Retina (tissue), 1 donor: ENCODE measurements around the gene RNF2.
A peak's percentile ranks its signal among the peaks of the same experiment; 100 is the strongest.
"Not testable (repeated sequence)": the region's sequence is repeated elsewhere in the genome, so short reads cannot be mapped to it uniquely, and the experiment has no call there.

ENCODE experiments used
- DNase-seq: peaks from one replicate; pipeline ENCODE4 v3.0.0-alpha.2; 2016

Gene RNF2

GRCh38 chr1:185050823-185051451, 5.6 kb downstream of the RNF2 start:
- no peak for DNase-seq

DNA sequence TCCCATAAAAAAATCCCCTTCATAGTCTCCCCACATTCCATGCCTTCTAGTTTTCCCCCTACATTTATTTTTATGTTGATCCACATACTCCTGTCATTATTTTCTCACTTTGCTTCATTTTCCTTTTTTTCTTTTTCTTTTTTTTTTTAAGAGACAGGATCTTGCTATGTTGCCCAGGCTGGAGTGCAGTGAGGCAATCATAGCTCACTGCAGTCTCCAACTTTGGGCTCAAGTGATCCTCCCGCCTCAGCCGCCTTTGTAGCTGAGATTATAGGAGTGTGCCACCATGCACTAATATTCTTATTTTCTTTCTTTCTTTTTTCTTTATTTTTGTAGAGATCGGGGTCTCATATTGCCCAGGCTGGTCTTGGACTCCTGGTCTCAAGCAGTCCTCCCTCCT, 7.8 kb downstream of the RNF2 start:
- no peak for DNase-seq

GRCh38 chr1:185054365-185055060, 9.2 kb downstream of the RNF2 start:
- no peak for DNase-seq

- DNase-seq: no peak
These were observed 12.8 kb downstream of the RNF2 start for GRCh38 chr1:185058110-185058509.

DNA sequence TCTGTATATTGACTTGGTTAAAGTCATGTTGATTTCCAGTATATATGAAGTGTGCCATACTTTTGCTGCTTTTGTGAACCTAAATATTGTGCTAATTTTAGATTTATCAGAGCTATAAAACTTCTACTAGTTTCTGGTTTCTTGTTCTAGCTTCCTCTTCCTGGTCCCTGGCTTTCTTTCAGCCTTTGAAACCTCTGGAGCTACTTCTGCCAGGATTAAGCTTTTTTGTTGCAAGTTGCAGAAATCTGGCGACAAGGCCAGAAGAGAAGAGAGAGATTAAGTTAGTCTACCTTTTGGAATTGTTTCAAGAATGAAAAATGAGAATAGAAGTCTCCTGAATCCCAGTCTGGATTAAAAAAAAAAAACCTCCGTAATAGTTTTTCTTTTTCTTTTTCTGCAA, 13.5 kb downstream of the RNF2 start:
- no peak for DNase-seq

GRCh38 chr1:185059950-185060571, 14.7 kb downstream of the RNF2 start:
- DNase-seq: no peak

- no peak for DNase-seq
These were observed 17.5 kb downstream of the RNF2 start for GRCh38 chr1:185062710-185063370.

- no peak for DNase-seq
These were observed 18.4 kb downstream of the RNF2 start for GRCh38 chr1:185063719-185064118.

DNA sequence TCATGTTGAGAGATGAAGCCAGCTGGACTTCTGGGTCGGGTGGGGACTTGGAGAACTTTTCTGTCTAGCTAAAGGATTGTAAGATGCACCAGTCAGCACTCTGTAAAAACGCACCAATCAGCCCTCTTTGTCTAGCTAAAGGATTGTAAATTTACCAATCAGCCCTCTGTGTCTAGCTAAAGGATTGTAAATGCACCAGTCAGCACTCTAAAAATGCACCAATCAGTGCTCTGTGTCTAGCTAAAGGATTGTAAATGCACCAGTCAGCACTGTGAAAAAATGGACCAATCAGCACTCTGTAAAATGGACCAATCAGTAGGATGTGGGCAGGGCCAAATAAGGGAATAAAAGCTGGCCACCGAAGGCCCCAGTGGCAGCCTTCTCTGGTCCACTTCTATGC, 19.6 kb downstream of the RNF2 start:
- DNase-seq: not testable (repeated sequence)

DNA sequence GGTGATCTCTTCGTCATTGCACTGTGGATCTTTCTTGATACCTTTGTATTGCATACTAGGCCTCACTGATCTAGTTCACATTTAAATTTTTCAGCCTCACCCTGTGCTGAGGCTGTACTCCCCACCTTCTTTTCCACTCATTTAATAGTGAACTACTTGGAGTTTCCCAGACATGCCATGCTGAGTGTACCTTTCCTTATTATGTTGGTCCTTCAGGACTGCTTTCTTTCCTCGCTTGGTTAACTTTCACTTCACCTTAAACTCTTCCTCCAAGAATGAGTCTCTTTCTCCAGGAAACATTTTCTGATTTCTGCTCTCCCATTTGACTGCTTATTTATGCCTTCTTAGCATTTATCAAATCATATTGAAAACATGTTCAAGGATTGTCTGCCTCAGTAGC, 20.8 kb downstream of the RNF2 start:
- DNase-seq: no peak

DNA sequence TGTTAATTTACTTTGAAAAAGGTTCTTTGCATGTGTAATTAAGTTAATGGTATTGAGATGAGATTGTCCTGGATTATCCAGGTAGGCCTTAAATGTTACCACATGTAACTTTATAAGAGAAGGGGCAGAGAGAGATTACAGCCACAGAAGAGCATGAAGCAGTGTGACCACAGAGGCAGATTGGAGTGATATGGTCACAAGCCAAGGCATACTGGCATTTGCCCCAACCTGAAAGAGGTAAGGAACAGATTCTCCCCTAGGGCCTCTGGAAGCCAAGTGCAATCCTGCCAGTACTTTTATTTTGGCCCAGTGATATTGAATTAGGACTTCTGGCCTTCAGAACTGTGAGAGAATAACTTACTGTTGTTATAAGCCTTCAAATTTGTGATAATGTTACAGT, 23.0 kb downstream of the RNF2 start:
- no peak for DNase-seq

GRCh38 chr1:185069202-185069772, 23.9 kb downstream of the RNF2 start:
- no peak for DNase-seq

GRCh38 chr1:185070051-185070450, 24.7 kb downstream of the RNF2 start:
- DNase-seq: no peak

GRCh38 chr1:185073725-185074124, 28.4 kb downstream of the RNF2 start:
- DNase-seq: peak; percentile 9

GRCh38 chr1:185074307-185074706, 28.9 kb downstream of the RNF2 start:
- DNase-seq: no peak

GRCh38 chr1:185075476-185075875, 30.1 kb downstream of the RNF2 start:
- no peak for DNase-seq

GRCh38 chr1:185077374-185077773, 32.0 kb downstream of the RNF2 start:
- no peak for DNase-seq

- DNase-seq: no peak
These were observed 35.1 kb downstream of the RNF2 start for GRCh38 chr1:185080422-185080821.

DNA sequence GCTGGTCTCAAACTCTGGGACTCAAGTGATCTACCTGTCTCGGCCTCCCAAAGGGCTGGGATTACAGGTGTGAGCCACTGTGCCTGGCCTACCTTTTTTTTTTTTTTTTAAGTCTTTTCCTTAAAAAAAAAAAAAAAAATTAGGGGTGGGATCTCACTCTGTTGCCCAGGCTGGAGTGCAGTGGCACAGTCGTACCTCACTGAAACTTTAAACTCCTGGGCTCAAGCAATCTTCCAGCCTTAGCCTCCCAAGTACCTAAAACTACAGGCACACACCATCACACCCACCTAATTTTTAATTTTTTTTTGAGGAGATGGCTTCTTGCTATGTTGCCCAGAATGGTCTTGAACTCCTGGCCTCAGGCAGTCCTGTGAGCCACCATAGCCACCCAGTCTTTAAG, 38.5 kb downstream of the RNF2 start:
- DNase-seq: no peak

DNA sequence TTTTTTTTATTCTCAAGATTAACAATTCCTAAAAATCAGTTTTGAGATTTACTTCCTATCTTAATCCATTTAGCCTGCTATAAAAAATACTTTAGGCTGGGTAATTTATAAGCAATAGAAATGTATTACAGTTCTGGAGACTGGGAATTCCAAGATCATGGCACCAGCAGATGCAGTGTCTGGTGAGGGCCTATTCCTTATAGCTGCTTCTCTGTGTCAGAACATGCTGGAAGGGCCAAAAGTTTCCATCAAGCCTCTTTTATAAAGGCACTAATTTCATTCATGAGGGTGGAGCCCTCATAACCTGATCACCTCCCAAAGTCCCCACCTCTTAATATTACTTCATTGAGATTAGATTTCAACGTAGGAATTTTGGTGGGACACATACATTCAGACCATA, 41.7 kb downstream of the RNF2 start:
- DNase-seq: no peak

DNA sequence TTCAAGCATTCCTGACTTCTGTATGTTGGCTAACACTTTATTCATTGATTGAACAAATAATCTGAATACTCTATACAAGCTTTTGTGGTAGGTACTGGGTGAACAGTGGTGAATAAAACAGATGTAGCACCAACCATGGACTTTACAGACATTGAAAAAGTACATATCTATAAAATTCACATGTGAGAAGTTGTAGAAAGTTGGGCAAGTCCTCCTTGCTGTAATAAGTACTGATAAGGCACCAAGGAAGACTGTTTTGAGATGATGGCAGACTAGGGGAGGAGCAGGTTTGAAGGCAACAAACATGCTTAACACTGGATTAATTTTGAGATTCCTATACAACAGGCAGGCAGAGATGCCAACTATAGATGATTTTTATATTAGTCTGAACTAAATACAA, 42.4 kb downstream of the RNF2 start:
- no peak for DNase-seq

DNA sequence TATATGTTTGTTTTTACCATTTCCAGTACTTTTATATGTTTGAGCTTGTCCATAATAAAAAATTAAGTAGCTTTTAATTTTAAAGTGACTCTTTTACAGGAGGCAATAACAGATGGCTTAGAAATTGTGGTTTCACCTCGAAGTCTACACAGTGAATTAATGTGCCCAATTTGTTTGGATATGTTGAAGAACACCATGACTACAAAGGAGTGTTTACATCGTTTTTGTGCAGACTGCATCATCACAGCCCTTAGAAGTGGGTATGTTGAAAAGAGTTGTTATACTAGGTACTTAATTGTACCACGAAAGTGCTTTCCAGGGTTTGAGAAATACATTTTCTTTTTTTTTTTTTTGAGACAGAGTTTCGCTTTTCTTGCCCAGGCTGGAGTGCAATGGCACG, 46.1 kb downstream of the RNF2 start:
- no peak for DNase-seq

GRCh38 chr1:185094761-185095160, 49.4 kb downstream of the RNF2 start:
- no peak for DNase-seq

- no peak for DNase-seq
These were observed 51.2 kb downstream of the RNF2 start for GRCh38 chr1:185096531-185096930.
